Measurements from ENCODE around the gene ARHGAP8. TPM values are rescaled to one million over a fixed set of nuclear protein-coding genes. Genes with fewer than 3 reads are reported as not detected.

ARHGAP8 gene
- total RNA-seq, 4 donors from 2014 or later: 14.9 to 38.8 (median 18.3) TPM

GRCh38 chr22:44906248-44906936 is 154.0 kb downstream of the ARHGAP8 start:
- H3K4me3 ChIP-seq: no peak overlapping the region
- no peaks in the 10 kb centered on the region for H3K4me1 ChIP-seq
- TF ChIP-seq POLR2A (IDR thresholded peaks at IDR 0.05): no peak
- TF ChIP-seq CTCF (IDR thresholded peaks at IDR 0.05): no peak
- no peak overlapping the region for H3K27ac ChIP-seq
- H3K36me3 ChIP-seq: no peaks in the 10 kb centered on the region
- peak in 2 of 3 donors; percentile 23 to 27 for DNase-seq
- no peaks in the 10 kb centered on the region for H3K27me3 ChIP-seq
- H3K9me3 ChIP-seq: peaks cover 0 to 8% (median 4%) of the 10 kb centered on the region in 4 donors

GRCh38 chr22:44906999-44907644 is 154.7 kb downstream of the ARHGAP8 start:
- Histone ChIP-seq H3K36me3 (no peaks in the 10 kb centered on the region), H3K27ac (no peak overlapping the region), H3K9me3 (peaks cover 0 to 3% (median 1%) of the 10 kb centered on the region in 4 donors), H3K4me1 (no peaks in the 10 kb centered on the region), H3K4me3 (no peak overlapping the region), H3K27me3 (no peaks in the 10 kb centered on the region)
- DNase-seq: peak in 2 of 3 donors; percentile 18 to 35
- no peak for TF ChIP-seq POLR2A (IDR thresholded peaks at IDR 0.05)

GRCh38 chr22:44907765-44908737 is 155.7 kb downstream of the ARHGAP8 start:
- H3K4me3 ChIP-seq: no peak overlapping the region
- no peaks in the 10 kb centered on the region for H3K27me3 ChIP-seq
- peak in 1 of 3 donors; percentile 25 for DNase-seq
- H3K4me1 ChIP-seq: no peaks in the 10 kb centered on the region
- no peaks in the 10 kb centered on the region for H3K36me3 ChIP-seq
- TF ChIP-seq POLR2A (IDR thresholded peaks at IDR 0.05) (no peak), CTCF (IDR thresholded peaks at IDR 0.05) (no peak)
- H3K27ac ChIP-seq: no peak overlapping the region
- peaks cover 0 to 3% (median 0%) of the 10 kb centered on the region in 4 donors for H3K9me3 ChIP-seq

- no peaks in the 10 kb centered on the region for H3K4me1 ChIP-seq
- no peaks in the 10 kb centered on the region for H3K36me3 ChIP-seq
- H3K27me3 ChIP-seq: no peaks in the 10 kb centered on the region
- peaks cover 0 to 3% (median 0%) of the 10 kb centered on the region in 4 donors for H3K9me3 ChIP-seq
- H3K4me3 ChIP-seq: no peak overlapping the region
- TF ChIP-seq POLR2A (IDR thresholded peaks at IDR 0.05) (no peak), CTCF (IDR thresholded peaks at IDR 0.05) (no peak)
- DNase-seq: peak in 1 of 3 donors; percentile 6
- no peak overlapping the region for H3K27ac ChIP-seq
Measured at GRCh38 chr22:44909241-44909640, 156.9 kb downstream of the ARHGAP8 start.

Other genes starting within 250 kb of the ARHGAP8 start
- 10 to 100 TPM; 20.6 to 84.3 (median 51.0) TPM for gene PRR5, start 50.4 kb upstream of the ARHGAP8 start, total RNA-seq